GM23338 (cell line): ENCODE measurements around the gene TRDN. TPM values are rescaled to one million over a fixed set of nuclear protein-coding genes. Genes with fewer than 3 reads are reported as not detected.

ENCODE experiments used
- CREB1 ChIP-seq: fragments of 250-450 bp; sonication (Bioruptor Pico); IDR thresholded peaks from 2 replicates; pipeline ENCODE4 v1.5.0; 2020; ENCODE audit warnings: low read depth, mild to moderate bottlenecking, moderate library complexity
- CTCF ChIP-seq, 2 experiments: fragments of 200-600 bp in 1 of 2; sonication (generic) in 1 of 2; conservative IDR thresholded peaks; 2 replicates each; pipeline versions ENCODE4 v1.5.1 to v1.6.1; 2016 to 2017; ENCODE audit warnings: antibody characterized with exemption in 2 of 2, low read depth in 2 of 2, mild to moderate bottlenecking in 2 of 2, moderate library complexity in 1 of 2
- EZH2 ChIP-seq: fragments of 200-600 bp; sonication (generic); IDR thresholded peaks from one replicate; pipeline ENCODE4 v1.8.0; 2017; ENCODE audit warnings: antibody characterized with exemption, mild to moderate bottlenecking, low read depth; ENCODE audit not compliant: unreplicated experiment
- EZH2phosphoT487 ChIP-seq: fragments of 200-600 bp; sonication (generic); IDR thresholded peaks from one replicate; pipeline ENCODE4 v1.8.1; 2018; ENCODE audit warnings: antibody characterized with exemption; ENCODE audit not compliant: unreplicated experiment
- JUNB ChIP-seq: IDR thresholded peaks from one replicate; pipeline ENCODE4 v1.6.1; 2016; ENCODE audit warnings: antibody characterized with exemption; ENCODE audit not compliant: unreplicated experiment
- NANOG ChIP-seq: IDR thresholded peaks from 2 replicates; pipeline ENCODE4 v1.6.1; 2016; ENCODE audit warnings: antibody characterized with exemption, borderline replicate concordance
- POLR2AphosphoS5 ChIP-seq: IDR thresholded peaks from 2 replicates; pipeline ENCODE4 v1.6.1; 2016; ENCODE audit warnings: antibody characterized with exemption, low read depth
- STAT1 ChIP-seq: IDR thresholded peaks from one replicate; pipeline ENCODE4 v1.6.1; 2016; ENCODE audit warnings: antibody characterized with exemption; ENCODE audit not compliant: unreplicated experiment
- ZNF114 ChIP-seq: fragments of 250-450 bp; sonication (Bioruptor Pico); IDR thresholded peaks from 2 replicates; pipeline ENCODE4 v1.5.0; 2020; ENCODE audit warnings: mild to moderate bottlenecking, moderate library complexity
- ZNF331 ChIP-seq: fragments of 250-450 bp; sonication (Bioruptor Pico); IDR thresholded peaks from 2 replicates; pipeline ENCODE4 v1.5.0; 2020; ENCODE audit warnings: low read depth, mild to moderate bottlenecking, moderate library complexity
- ZNF462 ChIP-seq: fragments of 250-450 bp; sonication (Bioruptor Pico); IDR thresholded peaks from 2 replicates; pipeline ENCODE4 v1.5.0; 2020; ENCODE audit warnings: mild to moderate bottlenecking, moderate library complexity
- polyA plus RNA-seq: library from polyadenylated mRNA; unstranded; fragments of >200 nt; fragmentation: Nextera tagmentation; extraction: Ambion mirVana; gene quantifications from 2 replicates; pipeline ENCODE4 v1.2.1, GENCODE V29; 2016
- total RNA-seq: library from RNA; depleted of rRNA; stranded (reverse); fragments of >200 nt; shearing (Covaris generic); gene quantifications from 2 replicates; pipeline ENCODE4 v1.2.3, GENCODE V29; 2014

The TRDN gene
- total and polyA plus RNA-seq, 2 experiments from 2014 or later = 35.5 to 137 TPM

GRCh38 chr6:123402052-123402451 lies 234.7 kb downstream of the TRDN start (continued):
- TF ChIP-seq ZNF462 (CRISPR knock-in tag) = no peak
- TF ChIP-seq ZNF114 (CRISPR knock-in tag) = no peak
- TF ChIP-seq EZH2phosphoT487 = no peak
- TF ChIP-seq NANOG = no peak
- no peak for TF ChIP-seq ZNF331 (CRISPR knock-in tag)
- TF ChIP-seq CREB1 (CRISPR knock-in tag) = no peak
- TF ChIP-seq CTCF (conservative IDR thresholded peaks at IDR 0.05; ENCODE audit: low read depth in 2 of 2) = no peak
- TF ChIP-seq JUNB = no peak
- TF ChIP-seq POLR2AphosphoS5 = no peak
- no peak for TF ChIP-seq EZH2
- TF ChIP-seq STAT1 = no peak
